ENCODE results near the gene TRIM27.
"Not testable (repeated sequence)": the region's sequence is repeated elsewhere in the genome, so short reads cannot be mapped to it uniquely, and the experiment has no call there.

TRIM27 gene

GRCh38 chr6:28943557-28944411, 20.0 kb upstream of the TRIM27 start:
- DNase-seq = peak in 53 of 56 donors; percentile 9 to 85 (median 58)

- DNase-seq = no peak
Measured at GRCh38 chr6:28943223-28943556, 19.4 kb upstream of the TRIM27 start.

GRCh38 chr6:28941684-28942448, 18.1 kb upstream of the TRIM27 start:
- DNase-seq = peak in 3 of 56 donors; percentile 23 to 68 (median 28)

- peak in 50 of 56 donors; percentile 5 to 89 (median 54) for DNase-seq
Measured at GRCh38 chr6:28940858-28941683, 17.3 kb upstream of the TRIM27 start.

- peak in 34 of 56 donors; percentile 5 to 76 (median 52) for DNase-seq
Measured at GRCh38 chr6:28940294-28940857, 16.6 kb upstream of the TRIM27 start.

- DNase-seq = no peak
Measured at GRCh38 chr6:28933069-28933468, 9.3 kb upstream of the TRIM27 start.

- DNase-seq = no peak
Measured at GRCh38 chr6:28929887-28930620, 6.3 kb upstream of the TRIM27 start.

- DNase-seq = not testable (repeated sequence)
Measured at GRCh38 chr6:28929339-28929738, 5.6 kb upstream of the TRIM27 start.

GRCh38 chr6:28927846-28928245, 4.1 kb upstream of the TRIM27 start:
- DNase-seq = no peak

- DNase-seq = peak in 31 of 56 donors; percentile 8 to 56 (median 33)
Measured at GRCh38 chr6:28922821-28923317, 916 bp downstream of the TRIM27 start.

- no peak for DNase-seq
Measured at GRCh38 chr6:28922004-28922820, 1.6 kb downstream of the TRIM27 start.

GRCh38 chr6:28920281-28920680, 3.5 kb downstream of the TRIM27 start:
- no peak for DNase-seq

- no peak for DNase-seq
Measured at GRCh38 chr6:28914941-28915340, 8.8 kb downstream of the TRIM27 start.

GRCh38 chr6:28910901-28911690, 12.7 kb downstream of the TRIM27 start:
- no peak for DNase-seq

GRCh38 chr6:28907394-28907793, 16.4 kb downstream of the TRIM27 start:
- DNase-seq = no peak

GRCh38 chr6:28906669-28907068, 17.1 kb downstream of the TRIM27 start:
- DNase-seq = no peak

- DNase-seq = no peak
Measured at GRCh38 chr6:28903686-28904085, 20.1 kb downstream of the TRIM27 start.

- DNase-seq = no peak
Measured at GRCh38 chr6:28901831-28902230, 22.0 kb downstream of the TRIM27 start.
